GM21723 (cell line): ENCODE measurements around the gene SMC2.

ENCODE experiments used
- ATAC-seq: cut with Tn5 transposase; IDR thresholded peaks from one replicate; pipeline ENCODE4 v1.9.1; 2021; ENCODE audit warnings: mild to moderate bottlenecking, moderate library complexity; ENCODE audit not compliant: unreplicated experiment

Gene SMC2

DNA sequence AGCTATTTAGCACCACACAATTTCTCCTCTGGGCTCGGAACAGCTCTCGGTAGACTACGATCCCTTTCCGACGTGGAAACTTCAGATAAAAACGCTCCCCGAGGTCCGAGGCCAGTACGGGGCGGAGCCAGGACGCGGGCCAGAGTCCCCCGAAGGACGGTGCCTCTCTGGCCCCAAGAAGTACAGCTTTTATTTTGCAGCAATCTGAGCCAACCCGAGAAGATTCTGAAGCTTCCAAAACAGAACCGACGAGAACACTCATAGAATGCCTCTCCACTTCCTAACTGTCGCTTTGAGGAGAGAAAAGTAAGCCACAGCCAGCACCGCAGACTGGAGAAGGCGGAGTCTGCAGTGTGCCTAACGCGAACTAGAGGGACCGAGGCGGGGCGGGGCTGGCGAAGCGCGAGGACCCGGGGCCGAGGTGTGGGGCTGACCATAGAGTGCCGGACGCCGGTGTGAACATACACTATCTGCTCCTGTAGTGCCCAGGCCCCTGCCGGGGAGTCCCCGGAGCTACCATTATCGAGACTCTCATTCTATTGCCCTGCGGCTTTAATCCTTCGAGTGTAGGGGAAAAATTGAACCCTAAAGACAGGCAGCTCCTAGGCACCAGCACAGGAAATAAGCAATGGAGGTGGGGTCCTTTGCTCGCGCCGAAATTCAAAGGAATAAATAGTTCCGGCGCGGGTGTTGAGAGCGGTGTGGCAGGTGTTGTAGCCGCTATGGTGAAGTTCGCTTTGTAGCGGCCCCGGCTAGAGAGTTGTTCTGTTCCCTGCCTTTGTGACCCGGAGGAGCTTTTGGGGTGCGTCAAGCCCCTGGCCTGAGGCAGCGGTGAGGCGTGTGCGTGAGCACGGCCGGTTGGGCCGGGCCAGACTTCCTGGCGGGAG is at the start of gene SMC2:
Gene SMC2 (plus strand): TSS at position 663 of the 887 bp plus-strand sequence. CDS start 1,076 bp downstream, outside the sequence.
- ATAC-seq = peak; percentile 86

DNA sequence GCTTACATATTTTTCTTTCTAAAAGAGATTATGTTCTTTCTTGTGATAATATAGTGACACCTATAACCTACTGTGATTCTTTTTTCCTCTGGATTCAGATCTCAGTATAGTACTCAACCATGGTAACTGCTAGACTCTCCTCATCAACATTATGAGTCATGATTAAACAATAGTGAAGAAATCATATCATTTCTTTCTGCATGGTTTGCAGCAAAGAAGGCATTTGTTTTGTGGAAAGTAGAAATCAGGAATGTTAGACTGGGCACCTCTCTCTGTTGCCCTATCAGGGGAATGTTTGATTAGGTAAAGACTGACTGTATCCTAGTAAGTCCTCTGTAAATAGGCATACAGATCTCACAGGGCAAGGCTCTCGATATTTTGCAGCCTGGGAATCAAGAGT is 25.6 kb upstream of the SMC2 start:
- ATAC-seq = no peak

DNA sequence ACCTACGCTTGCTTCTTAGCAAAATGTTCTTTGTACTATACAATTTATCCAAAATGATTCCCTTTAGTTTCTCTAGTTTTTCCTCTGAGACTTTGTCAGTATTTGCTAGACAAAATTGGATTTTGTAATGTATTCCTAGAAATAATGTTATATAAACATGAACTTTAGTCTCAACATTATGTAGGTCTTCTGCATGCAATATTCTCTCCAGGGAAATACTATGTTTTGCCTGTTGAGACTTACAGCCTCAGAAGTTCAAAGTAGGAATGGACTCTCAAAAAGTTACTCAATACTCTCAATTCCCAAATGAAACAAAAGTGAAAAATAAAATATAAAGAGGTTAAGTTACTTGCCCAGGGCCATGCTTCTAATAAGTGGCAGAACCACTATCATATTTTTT is 24.8 kb upstream of the SMC2 start:
- ATAC-seq = no peak

DNA sequence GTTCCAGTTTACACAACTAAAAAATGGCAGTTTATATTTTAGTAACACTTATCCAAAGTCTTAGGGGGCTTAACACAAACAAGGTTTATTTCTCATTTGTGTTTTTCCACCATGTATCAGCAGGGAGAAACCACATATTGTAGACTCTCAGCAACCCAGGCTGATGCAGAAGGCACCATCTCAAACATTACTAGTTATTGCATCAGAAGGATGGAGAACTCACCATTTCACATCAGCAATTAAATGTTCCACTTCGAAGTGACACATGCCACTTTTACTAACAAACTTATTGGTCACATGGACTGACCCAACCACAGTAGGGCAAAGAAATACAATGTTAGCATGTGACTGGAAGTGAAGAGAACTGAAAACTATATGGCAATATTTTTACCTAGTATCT is 22.5 kb upstream of the SMC2 start:
- no peak for ATAC-seq

DNA sequence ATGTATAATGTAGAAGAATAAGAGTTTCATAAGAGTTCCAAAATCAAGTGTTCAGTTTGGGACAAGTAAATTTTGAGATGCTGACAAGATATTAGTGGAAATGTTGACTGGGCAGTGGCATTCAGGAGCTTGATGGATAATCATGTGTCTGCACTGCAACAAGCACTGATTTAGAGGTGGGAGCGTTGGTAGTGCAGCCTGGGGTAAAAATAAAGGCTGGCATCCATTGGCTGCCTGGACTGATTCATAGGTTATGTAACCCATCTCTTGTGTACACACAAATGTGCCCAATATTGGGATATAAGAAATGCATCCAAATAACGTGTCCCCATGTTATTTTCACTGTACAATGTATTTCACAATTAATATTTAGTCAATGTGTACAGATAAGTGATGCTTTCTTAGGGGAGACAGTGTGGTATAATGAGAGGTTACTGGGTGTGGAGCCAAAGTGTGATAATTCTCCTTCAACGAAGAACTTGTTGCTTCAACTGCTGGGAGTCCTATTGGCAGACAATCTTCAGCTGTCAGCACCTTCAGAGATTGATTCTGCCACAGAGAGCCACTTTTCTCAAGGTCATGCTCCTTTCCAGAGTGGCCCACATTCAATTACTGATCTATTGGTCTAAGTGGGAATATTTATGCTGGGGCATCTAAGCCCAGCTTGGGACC is 20.9 kb upstream of the SMC2 start:
- no peak for ATAC-seq

DNA sequence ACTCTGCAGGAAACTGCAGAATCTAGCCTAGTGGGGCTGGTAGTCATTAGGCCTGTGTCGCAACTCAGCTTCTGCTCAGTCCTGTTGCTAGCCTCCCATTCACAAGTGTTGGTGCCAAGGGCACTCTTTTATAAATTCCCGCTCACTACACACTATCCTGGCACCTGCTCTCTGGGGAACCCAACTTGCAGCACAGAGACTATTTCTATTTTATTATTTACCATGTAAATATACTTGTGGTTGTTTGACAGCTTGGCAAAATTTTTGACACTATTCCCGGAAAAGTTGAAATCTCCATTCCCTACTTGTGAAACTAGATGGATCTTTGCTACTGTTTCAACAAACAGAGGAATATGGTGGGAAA is 20.4 kb upstream of the SMC2 start:
- ATAC-seq = no peak

DNA sequence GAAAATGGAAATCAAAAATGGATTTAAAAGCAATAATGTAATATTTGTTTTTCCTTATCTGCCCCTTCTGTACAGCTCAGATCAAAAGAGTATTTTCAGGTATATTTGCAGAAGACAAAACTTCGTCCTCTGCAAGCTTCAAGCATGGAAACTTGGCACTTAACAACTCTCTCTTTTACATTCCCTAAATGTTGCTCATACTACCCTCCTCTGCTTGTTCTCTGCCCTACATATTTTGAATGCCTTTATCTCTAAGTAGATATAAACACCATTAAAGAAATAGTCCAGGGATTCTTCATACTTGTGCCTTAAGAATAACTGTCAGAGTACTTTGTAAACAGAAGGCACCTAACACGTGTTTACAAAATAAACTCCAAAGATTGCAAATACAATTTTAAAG is 19.2 kb upstream of the SMC2 start:
- no peak for ATAC-seq

DNA sequence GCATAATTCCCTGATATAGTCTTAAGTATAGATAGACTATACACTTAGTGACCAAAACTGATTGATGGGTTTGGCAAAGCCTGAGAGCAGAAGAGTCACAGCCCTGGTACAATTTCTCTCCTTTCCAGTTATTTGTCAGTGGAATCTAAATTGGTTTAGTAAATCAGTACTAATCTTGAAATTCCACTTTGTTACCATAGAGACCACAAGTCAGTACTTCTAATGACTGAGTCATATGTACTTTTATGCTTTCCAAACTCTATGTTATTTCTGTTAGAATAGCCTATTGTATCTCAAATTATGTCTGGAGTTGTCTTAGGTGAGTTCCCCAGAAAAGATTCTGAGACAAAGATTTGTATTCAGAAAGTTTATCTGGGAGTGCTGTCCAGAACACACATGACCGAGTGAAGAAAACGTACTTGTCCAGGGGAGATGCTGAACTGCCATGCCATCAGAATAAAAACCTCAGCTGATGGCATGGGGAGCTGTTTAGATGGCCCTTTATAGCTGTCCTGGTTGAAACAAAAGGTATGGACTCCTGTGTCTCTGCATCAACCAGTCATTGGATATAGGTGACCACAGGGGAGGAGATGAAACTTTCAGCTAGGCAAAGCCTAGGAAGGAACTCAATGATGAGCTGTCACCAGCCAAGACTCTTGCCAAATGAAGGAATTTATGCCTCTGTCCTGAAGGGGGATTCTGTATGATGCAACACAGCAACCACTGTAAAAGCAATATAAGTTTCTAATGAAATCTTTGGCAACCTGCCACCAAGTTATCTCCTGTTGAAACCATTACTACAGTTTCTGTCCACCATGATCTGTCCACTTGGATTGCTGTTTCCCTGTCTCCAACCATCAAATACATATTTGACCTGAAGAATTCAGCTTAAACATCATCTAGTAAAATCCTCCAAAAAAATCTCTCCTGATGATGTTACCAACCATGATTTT is 18.0 kb upstream of the SMC2 start:
- ATAC-seq = no peak

DNA sequence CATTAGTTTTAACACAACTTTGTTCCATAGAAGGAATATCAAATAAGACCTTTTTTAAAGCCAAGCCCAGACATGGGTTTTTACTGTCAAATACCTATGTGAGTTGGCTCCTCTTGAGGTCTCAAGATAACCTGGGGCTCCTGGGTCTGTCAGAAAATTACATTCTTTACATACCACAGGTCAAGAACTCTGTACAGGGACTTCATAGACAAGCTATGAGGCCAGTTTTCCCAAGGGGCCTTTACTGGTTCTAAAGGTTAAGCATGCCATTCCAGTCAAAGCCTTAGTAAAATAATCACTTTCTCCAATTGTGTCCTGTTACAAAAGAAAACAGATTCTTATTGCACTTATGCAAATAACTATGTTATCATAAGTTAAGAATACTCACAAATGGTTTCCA is 15.5 kb upstream of the SMC2 start:
- no peak for ATAC-seq

DNA sequence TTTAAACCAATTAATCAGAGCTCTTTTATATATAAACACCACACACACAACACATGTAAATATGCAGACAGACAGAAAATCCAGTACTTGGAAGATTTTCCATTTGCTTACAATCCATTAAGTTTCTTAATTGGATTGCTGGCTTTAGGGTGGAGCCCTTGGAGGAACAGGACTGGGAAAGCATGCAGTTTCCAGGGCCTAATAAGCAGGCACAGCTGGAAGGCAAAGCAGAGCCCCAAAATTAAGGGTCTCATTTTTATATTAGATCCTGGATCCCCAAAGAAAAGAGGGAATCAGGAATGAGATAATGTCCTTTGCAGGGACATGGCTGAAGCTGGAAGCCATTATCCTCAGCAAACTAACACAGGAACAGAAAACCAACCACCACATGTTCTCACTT is 13.1 kb upstream of the SMC2 start:
- no peak for ATAC-seq

DNA sequence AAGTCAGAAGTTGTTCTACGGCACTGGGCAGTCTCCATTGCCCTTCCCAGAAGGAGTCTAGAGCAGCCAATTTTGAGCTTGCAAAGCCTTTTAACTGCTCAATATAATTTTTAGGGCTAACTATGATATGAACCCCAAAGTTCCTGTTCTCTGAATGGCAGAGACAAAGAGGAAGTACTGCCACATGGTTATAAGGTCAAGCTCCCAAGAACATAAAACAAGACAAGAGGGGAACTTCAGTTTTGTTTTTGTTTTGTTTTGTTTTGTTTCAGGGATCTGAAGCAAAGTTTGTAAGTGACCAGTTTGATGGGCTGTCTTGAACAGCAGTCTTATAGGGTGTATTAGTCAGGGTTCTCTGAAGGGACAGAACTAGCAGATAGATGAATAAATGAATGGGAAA is 11.9 kb upstream of the SMC2 start:
- ATAC-seq = no peak

DNA sequence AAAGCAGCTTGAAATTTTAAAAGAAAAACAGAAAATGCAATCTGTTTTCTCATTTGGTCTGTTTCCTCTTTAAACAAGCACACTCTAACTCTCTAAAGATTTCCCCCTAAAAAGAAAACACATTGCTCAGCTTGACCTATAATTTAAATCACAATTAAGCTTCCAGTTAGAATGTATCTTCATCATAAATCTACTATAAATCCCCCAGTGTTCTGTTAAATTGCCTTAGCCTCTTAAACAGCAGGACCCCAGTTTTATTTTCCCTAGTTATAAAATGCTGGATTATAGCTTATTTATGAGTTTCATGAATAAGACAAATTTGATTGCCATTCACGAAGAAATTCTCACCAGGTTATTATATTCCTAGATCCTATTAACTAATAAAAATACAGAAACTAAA is 8.6 kb upstream of the SMC2 start:
- no peak for ATAC-seq

DNA sequence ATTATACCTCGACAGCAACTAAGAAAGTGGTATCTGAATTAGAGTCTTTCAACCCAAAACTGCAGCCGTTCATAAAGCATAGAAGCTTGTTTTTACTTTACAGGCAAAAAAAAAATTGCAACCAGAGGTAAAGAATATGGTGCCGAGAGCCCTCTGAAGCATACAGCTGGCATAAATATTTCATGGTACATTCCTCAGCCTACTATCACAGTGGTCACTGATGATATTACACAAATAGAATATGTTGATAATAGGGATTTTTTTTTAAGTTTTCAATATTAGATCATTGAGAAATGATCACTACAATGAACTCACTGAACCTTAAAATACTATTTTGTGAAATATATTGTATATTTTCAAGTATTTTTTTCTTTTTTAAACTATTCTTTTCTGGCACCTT is 6.2 kb upstream of the SMC2 start:
- ATAC-seq = no peak

DNA sequence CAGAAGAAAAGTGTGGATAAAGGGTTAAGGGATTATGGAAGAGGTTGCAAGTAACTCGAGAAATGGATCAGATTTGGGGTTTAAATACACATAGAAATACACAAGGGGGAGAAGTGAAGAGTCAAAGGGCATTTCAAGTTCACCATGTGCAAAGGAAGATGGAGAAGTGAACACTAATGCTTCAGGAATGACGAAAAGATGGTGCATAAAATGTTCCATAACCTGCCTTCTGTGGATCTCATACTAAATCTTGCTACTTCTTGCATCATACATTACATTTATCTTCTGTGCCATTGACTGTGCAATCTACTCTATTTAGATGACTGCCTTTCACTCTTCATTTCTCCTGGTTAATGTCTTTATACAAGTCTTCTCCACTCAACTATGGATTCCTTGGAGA is 5.7 kb upstream of the SMC2 start:
- no peak for ATAC-seq

DNA sequence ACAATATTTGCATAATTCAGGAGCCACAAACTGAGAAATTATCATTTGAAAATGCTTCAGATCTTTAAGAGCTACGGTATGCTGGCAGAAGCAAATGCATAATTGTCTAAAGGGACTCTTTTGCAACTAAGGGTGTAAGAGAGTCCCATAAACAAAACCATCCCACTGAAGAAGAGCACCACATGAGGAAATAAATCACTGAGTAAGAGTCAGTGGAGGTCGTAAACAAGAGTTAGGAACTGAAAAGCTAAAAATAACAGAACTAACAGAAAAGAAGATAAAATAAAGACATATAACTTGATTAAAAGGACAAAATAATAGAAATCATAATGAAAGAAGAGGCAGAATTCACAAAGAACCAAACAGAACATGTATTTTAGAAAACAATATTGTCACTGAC is 3.5 kb upstream of the SMC2 start:
- ATAC-seq = no peak

DNA sequence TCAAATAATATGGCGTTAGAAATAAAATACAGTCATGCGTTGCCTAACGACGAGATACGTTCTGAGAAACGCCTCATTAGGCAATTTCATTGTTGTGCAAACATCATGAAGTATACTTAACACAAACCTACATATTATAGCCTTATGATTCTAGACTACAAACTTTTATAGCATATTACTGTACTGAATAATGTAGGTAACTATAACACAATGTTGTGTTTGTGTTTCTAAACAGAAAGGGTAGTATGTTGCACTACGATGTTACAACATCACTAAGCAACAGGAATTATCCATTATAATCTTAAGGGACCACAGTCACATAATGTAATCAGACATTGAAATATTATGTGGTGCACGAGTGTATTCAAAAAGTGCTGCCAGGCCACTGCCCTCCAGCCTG is 3.0 kb upstream of the SMC2 start:
- ATAC-seq = no peak

DNA sequence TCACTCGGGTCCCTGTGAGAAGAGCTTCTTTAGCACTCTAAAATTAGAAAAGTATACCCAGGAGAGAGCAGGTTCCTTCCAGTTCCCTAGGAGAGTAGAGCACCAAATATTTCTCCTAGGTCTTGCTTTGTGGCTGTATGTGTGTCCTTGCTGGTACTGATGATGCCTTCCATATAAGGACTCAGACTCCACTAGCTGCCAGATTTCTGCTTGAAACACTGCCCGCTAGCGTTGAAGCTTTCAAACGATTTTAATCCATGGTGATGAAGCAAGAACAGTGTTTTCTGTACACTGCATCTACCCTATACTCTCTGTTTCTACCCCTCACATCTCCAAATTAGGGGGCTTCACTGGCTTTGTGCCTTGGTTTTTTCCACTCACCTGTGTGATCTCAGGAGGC is 2.4 kb upstream of the SMC2 start:
- ATAC-seq = peak; percentile 38

DNA sequence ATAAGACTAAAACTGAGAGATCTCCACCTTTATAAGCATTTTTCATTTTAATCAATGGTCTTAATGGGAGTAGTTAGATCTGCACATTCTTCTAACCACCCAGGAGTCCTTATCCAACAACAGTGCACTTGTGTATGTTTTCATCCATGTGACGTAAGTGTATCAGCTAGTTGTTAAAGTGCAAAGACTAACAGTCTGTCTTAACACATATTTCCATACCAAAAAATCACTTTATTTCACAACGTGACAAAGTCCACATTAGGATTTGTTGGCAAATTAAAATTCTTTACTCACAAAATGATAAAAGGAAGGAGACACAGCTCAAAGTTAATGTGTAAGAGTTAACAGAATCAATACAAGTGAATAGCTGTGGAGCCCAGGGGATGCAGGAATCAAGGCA is 1.9 kb upstream of the SMC2 start:
- no peak for ATAC-seq

DNA sequence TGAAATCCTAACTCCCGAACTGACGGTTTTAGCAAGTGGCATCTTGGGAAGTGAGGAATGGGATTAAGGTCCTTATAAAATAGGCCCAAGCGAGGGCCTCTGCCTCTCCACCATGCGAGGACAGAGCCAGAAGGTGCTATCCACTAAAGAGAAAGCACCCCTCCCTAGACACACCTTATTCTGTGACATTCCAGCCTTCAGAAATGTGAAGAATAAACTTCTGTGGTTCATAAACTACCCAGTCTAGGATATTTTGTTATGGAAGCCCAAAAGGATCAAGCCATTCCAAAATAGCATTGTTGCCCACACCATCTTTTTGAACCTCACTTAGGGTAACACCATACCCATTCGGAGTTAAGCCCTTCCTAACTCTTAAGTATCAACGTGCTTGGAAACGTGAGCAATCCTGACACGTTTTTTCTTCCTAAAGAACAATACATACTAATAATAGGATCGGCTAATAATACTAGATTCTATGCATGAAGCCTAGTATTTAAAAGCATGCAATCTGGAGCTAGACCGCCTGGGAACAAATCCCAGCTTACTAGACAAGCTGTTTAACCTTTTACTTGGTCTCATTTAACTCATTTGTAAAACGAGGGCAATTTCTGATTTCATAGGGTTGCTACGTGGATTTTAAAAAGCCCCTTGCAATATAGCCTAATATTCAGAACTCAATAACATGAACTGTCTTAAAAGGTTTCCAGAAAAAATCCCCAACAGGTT is 1.1 kb upstream of the SMC2 start:
- no peak for ATAC-seq

DNA sequence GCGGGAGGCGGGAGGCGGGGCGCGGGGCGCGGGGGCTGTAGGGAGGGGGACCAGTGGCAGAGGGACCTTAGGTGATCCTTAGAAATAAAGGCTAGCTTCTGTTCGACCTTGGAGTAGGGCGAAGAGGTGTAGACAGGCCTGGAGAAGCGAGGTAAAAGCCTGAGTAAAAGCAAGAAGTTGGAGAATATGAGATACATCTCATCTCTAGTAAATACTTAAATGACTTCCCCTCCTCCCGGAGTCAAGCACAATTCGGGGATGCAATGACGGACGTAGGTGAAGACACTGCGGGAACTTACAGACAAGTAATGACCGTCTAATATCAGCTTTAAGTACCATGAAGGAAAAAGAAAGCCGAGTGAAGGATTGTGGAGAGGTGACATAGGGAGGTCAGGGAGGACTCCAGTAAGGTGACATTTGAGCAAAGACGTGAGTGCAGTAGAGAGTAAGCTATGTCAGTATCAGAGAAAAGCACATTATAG is 466 bp downstream of the SMC2 start:
- ATAC-seq = peak; percentile 7

DNA sequence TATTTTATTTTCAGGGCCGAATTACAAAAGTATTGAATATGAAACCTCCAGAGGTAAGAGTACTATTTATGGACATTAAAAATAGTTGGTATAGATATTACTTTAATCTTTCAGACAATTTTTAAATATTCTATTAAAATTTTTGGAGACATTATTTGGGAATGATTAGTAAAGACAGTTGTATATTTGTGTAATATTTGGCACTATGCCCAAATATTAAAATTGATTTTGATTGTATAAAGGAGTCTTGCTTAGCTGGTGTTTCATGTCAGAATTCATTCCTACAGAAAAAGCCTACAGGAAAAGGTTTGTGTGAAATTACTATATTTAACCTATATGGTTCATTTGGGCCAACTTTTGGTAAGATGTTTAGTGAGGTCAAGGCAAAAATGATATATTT is 5.5 kb downstream of the SMC2 start:
- no peak for ATAC-seq
